Measurements from ENCODE around the gene SLC22A3. TPM values are rescaled to one million over a fixed set of nuclear protein-coding genes. Genes with fewer than 3 reads are reported as not detected.
"Not testable (repeated sequence)": the region's sequence is repeated elsewhere in the genome, so short reads cannot be mapped to it uniquely, and the experiment has no call there.

The SLC22A3 gene
- total RNA-seq, 4 donors from 2014 or later, result 6.7 to 14.3 (median 13.2) TPM

- no peak for ATAC-seq (ENCODE audit: low FRiP score)
- TF ChIP-seq CTCF (IDR thresholded peaks at IDR 0.05), result no peak
- DNase-seq (ENCODE audit: low spot score), result no peak
Observed at GRCh38 chr6:160442151-160442550, 94.0 kb downstream of the SLC22A3 start.

GRCh38 chr6:160445130-160445529 is 97.0 kb downstream of the SLC22A3 start:
- DNase-seq (ENCODE audit: low spot score) (no peak), ATAC-seq (ENCODE audit: low FRiP score) (peak; percentile 10)
- TF ChIP-seq CTCF (IDR thresholded peaks at IDR 0.05), result no peak

- ATAC-seq (ENCODE audit: low FRiP score) (no peak), DNase-seq (ENCODE audit: low spot score) (no peak)
- TF ChIP-seq CTCF (IDR thresholded peaks at IDR 0.05), result no peak
Observed at GRCh38 chr6:160447350-160447749, 99.2 kb downstream of the SLC22A3 start.

GRCh38 chr6:160449787-160450186 is 101.6 kb downstream of the SLC22A3 start:
- not testable (repeated sequence) for ATAC-seq (ENCODE audit: low FRiP score); DNase-seq (ENCODE audit: low spot score)

GRCh38 chr6:160450849-160451248 is 102.7 kb downstream of the SLC22A3 start:
- DNase-seq (ENCODE audit: low spot score) (no peak), ATAC-seq (ENCODE audit: low FRiP score) (no peak)
- no peak for TF ChIP-seq CTCF (IDR thresholded peaks at IDR 0.05)

- DNase-seq (ENCODE audit: low spot score), result no peak
- TF ChIP-seq CTCF (IDR thresholded peaks at IDR 0.05), result no peak
- no peak for ATAC-seq (ENCODE audit: low FRiP score)
Observed at GRCh38 chr6:160454303-160454702, 106.1 kb downstream of the SLC22A3 start.

- ATAC-seq (ENCODE audit: low FRiP score) (no peak), DNase-seq (ENCODE audit: low spot score) (no peak)
- TF ChIP-seq CTCF (IDR thresholded peaks at IDR 0.05), result no peak
Observed at GRCh38 chr6:160455081-160455480, 106.9 kb downstream of the SLC22A3 start.
